HG02798 (cell line): ENCODE data around the gene HOXD9.

Source experiments
- ATAC-seq: cut with Tn5 transposase; IDR thresholded peaks from one replicate; pipeline ENCODE4 v1.9.1; 2021; ENCODE audit warnings: mild to moderate bottlenecking; ENCODE audit not compliant: unreplicated experiment, poor library complexity

The HOXD9 gene

GRCh38 chr2:176150584-176151441 is 28.3 kb downstream of the HOXD9 start:
- no peak for ATAC-seq

GRCh38 chr2:176151442-176152287 is 29.1 kb downstream of the HOXD9 start, which contains the start of gene HOXD4:
HOXD4 (plus strand) TSS chr2:176151550; CDS start chr2:176151634, 84 bp downstream.
- ATAC-seq, result no peak

- ATAC-seq, result no peak
These were observed 30.0 kb downstream of the HOXD9 start for GRCh38 chr2:176152350-176153181.

GRCh38 chr2:176154576-176155252 is 32.2 kb downstream of the HOXD9 start:
- ATAC-seq, result no peak

GRCh38 chr2:176155356-176156044 is 33.0 kb downstream of the HOXD9 start:
- ATAC-seq, result no peak

GRCh38 chr2:176156301-176156806 is 33.8 kb downstream of the HOXD9 start:
- ATAC-seq, result no peak

- no peak for ATAC-seq
These were observed 34.4 kb downstream of the HOXD9 start, which contains the start of gene HOXD3 for GRCh38 chr2:176156807-176157498. HOXD3 (plus strand) TSS chr2:176157307; CDS start chr2:176169115, 11,808 bp downstream.

GRCh38 chr2:176157499-176158185 is 35.1 kb downstream of the HOXD9 start:
- no peak for ATAC-seq

- no peak for ATAC-seq
These were observed 35.7 kb downstream of the HOXD9 start for GRCh38 chr2:176158186-176158591.

- ATAC-seq, result no peak
These were observed 36.5 kb downstream of the HOXD9 start for GRCh38 chr2:176158855-176159662.

GRCh38 chr2:176159663-176160250 is 37.2 kb downstream of the HOXD9 start:
- ATAC-seq, result no peak

GRCh38 chr2:176160251-176160985 is 37.9 kb downstream of the HOXD9 start:
- no peak for ATAC-seq

- no peak for ATAC-seq
These were observed 38.7 kb downstream of the HOXD9 start for GRCh38 chr2:176160986-176161824.

GRCh38 chr2:176161825-176162626 is 39.5 kb downstream of the HOXD9 start:
- ATAC-seq, result no peak
